ENCODE measurements around the gene NHS. TPM values are rescaled to one million over a fixed set of nuclear protein-coding genes. Genes with fewer than 3 reads are reported as not detected.
"Not testable (repeated sequence)": the region's sequence is repeated elsewhere in the genome, so short reads cannot be mapped to it uniquely, and the experiment has no call there.

The NHS gene
- total RNA-seq, 1 donor from 2014 or later: 7.3 TPM

DNA sequence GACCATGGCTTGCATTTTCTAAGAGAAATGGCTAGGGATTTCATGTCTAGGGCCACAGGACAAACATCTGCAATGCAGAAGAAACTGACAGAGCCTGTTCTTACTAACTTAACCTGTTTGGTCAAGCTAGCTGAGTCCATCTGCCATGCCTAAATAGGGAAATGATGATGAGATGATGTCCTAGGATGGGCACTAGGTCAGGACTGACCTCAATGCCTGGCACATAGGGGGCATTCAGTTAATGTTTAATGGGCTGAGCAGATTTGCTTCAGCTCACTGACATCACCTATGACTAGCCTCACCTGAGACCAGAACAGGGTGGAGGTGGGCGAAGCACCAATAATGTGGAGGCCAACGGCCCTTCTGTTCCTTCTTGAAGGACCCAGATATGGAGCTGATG is 188.1 kb downstream of the NHS start:
- H3K27me3 Mint-ChIP-seq: peaks cover 2% of the 10 kb centered on the region
- no peak overlapping the region for H3K27ac Mint-ChIP-seq
- H3K4me1 Mint-ChIP-seq: peaks cover 5% of the 10 kb centered on the region
- H3K9me3 Mint-ChIP-seq: no peaks in the 10 kb centered on the region
- intact Hi-C loops (cut with micrococcal nuclease): no loop called here
- no peak overlapping the region for H3K4me3 Mint-ChIP-seq
- no peak for DNase-seq
- no peaks in the 10 kb centered on the region for H3K36me3 Mint-ChIP-seq (ENCODE audit: low read depth)

DNA sequence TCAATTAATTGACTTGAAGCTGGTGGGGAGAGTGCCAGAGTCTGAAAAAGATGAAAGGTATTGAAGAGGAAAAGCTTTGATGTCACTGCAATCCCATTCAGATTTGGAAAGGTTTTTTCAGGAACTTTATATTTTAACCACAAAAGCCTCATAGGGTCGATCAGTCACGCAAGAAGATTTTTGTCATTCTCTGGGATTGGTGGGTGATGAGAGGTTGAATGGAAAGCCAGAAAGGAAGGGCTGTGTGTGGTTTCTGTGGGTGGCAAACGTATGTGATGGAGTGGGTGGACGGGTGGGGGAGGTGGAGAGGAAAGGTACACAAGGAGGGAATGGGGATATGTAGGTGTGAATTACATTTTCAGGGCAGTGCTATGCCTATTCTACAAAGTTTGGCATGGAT is 188.5 kb downstream of the NHS start:
- intact Hi-C loops (cut with micrococcal nuclease): no loop called here
- no peak overlapping the region for H3K27ac Mint-ChIP-seq

DNA sequence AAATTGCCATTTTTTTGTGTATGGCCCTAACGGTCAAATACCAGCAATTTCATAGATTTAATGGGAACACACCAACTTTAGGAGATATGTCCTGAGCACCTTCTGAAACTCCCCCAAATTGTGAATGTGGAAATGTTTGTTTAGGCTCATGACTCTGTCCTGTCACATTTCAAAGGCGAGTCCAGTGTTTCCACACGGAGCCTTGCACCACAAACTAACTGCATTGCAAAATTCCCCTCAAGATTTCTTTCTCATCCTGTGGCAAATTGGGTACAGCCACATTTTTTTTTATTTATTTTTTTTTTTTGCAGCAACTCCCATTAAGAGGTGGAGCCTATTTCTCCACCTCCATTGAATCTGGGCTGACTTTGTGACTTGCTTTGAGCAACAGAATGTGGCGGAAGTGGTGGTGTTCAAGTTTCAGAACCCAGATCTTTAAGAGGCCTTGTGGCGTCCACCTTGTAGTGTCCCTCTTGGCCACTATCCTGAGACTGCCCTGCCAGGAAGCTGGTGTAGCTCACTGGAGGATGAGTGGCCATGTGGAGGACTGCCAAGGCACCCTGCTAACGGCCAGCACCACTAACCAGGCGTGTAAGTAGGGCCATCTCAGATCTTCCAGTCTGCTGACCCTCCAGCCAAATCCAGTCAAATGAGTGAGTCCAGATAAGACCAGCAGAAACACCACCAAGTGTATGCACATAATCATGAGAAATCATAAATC is 189.8 kb downstream of the NHS start:
- DNase-seq: no peak
- H3K36me3 Mint-ChIP-seq (ENCODE audit: low read depth): no peaks in the 10 kb centered on the region
- no peaks in the 10 kb centered on the region for H3K9me3 Mint-ChIP-seq
- no peak overlapping the region for H3K4me3 Mint-ChIP-seq
- peaks cover 2% of the 10 kb centered on the region for H3K27me3 Mint-ChIP-seq
- intact Hi-C loops (cut with micrococcal nuclease): no loop called here
- H3K27ac Mint-ChIP-seq: no peak overlapping the region
- H3K4me1 Mint-ChIP-seq: peaks cover 5% of the 10 kb centered on the region

More for the DNA sequence above, 188.5 kb downstream of the NHS start:
- peaks cover 2% of the 10 kb centered on the region for H3K27me3 Mint-ChIP-seq
- no peak overlapping the region for H3K4me3 Mint-ChIP-seq
- no peaks in the 10 kb centered on the region for H3K9me3 Mint-ChIP-seq
- H3K36me3 Mint-ChIP-seq (ENCODE audit: low read depth): no peaks in the 10 kb centered on the region
- peaks cover 5% of the 10 kb centered on the region for H3K4me1 Mint-ChIP-seq
- no peak for DNase-seq

DNA sequence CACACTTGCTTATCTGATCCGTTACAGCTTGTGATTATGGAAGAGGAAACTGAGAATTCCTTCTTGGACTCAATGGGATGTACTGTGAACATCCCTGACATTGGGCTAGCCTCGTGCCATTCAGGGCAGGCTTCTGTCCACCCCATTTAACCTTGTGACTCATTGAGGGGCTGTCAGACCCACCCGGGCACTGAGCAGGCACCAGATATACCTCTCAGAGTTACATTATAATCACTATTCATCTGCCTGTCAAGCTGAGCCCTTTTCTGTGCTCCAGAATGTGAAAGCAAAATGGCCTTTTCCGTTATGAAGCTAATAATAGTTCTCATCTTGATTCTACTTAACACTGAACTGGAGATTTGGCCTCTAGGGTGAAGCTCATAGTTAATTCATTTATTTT is 191.7 kb downstream of the NHS start:
- DNase-seq: no peak
- no peaks in the 10 kb centered on the region for H3K36me3 Mint-ChIP-seq (ENCODE audit: low read depth)
- H3K4me1 Mint-ChIP-seq: peaks cover 5% of the 10 kb centered on the region
- intact Hi-C loops (cut with micrococcal nuclease): no loop called here
- H3K9me3 Mint-ChIP-seq: no peaks in the 10 kb centered on the region
- no peak overlapping the region for H3K27ac Mint-ChIP-seq
- peaks cover 2% of the 10 kb centered on the region for H3K27me3 Mint-ChIP-seq
- no peak overlapping the region for H3K4me3 Mint-ChIP-seq

DNA sequence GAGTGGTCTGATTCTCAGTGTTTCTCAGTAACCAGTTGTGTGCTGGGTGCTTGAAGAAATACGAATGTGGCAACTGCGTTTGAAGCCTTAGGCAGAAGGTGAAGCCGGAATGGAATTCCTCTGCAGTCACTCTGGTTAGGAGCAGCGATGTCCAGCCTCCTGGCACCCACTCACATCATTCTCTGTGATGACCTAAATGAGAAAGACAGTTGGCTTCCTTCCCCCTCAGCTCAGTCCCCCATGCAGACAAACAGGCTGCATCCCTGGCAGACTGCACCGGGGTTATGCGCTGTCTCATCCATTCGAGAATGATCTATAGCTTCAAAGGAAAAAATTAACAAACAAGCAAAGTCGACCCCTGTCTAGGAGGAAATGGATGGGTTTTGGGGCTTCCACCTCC is 192.2 kb downstream of the NHS start:
- Mint-ChIP-seq H3K9me3 (no peaks in the 10 kb centered on the region), H3K4me1 (peaks cover 5% of the 10 kb centered on the region), H3K36me3 (ENCODE audit: low read depth) (no peaks in the 10 kb centered on the region), H3K27ac (no peak overlapping the region), H3K27me3 (no peaks in the 10 kb centered on the region), H3K4me3 (no peak overlapping the region)
- intact Hi-C loops (cut with micrococcal nuclease): no loop called here
- no peak for DNase-seq

DNA sequence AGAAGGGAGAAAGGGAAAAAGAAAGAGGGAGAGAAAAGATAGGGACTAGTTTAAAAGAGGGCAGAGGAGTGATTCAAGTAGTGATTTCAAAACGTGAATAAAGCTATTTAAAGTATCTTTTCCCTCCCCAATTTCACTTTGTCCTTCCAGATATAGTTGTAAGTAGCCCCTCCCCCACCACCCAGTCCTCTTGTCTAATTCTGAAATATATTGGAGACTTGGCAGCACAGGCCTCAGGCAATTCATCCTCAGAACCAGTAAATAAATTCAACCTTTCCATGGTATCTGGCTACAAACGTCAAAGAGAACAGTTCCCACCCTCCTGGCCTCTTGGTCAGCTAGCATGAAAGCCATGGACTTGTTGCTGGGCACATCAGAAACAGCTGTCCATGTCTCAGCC is 192.8 kb downstream of the NHS start:
- no peak for DNase-seq
- H3K4me3 Mint-ChIP-seq: no peak overlapping the region
- H3K27me3 Mint-ChIP-seq: no peaks in the 10 kb centered on the region
- H3K4me1 Mint-ChIP-seq: peaks cover 5% of the 10 kb centered on the region
- no peaks in the 10 kb centered on the region for H3K36me3 Mint-ChIP-seq (ENCODE audit: low read depth)
- intact Hi-C loops (cut with micrococcal nuclease): no loop called here
- H3K9me3 Mint-ChIP-seq: no peaks in the 10 kb centered on the region
- H3K27ac Mint-ChIP-seq: no peak overlapping the region

DNA sequence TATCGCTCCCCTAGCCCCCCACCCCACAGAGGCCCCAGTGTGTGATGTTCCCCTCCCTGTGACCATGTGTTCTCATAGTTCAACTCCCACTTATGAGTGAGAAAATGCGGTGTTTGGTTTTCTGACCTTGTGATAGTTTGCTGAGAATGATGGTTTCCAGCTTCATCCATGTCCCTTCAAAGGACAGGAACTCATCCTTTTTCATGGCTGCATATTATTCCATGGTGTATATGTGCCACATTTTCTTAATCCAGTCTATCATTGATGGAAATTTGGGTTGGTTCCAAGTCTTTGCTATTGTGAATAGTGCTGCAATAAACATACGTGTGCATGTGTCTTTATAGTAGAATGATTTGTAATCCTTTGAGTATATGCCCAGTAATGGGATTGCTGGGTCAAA is 193.8 kb downstream of the NHS start:
- H3K36me3 Mint-ChIP-seq (ENCODE audit: low read depth); H3K27ac Mint-ChIP-seq; H3K27me3 Mint-ChIP-seq; DNase-seq; H3K4me3 Mint-ChIP-seq; H3K4me1 Mint-ChIP-seq; intact Hi-C loops (cut with micrococcal nuclease); H3K9me3 Mint-ChIP-seq: not testable (repeated sequence)

DNA sequence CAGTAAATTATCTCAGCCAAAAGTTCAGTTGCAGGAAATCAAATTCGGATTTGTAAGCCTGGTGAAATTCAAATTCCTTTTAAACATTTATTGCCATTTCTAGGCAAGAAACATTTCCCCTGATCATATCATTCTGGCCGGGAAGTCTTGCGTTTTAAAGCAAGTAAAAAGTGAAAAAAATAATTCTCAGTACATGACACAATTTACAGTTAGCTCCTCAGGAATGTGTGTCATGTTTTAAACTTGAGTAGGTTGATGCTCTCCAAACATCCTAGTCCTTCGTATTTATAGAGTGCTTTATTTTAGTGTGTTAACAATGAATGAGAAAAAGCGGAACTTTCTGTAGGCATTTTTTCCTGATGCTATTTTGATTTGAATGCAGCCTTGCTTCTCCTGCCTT is 204.0 kb downstream of the NHS start:
- Mint-ChIP-seq H3K27ac (no peak overlapping the region), H3K36me3 (ENCODE audit: low read depth) (no peaks in the 10 kb centered on the region), H3K9me3 (no peaks in the 10 kb centered on the region), H3K4me3 (no peak overlapping the region), H3K27me3 (peaks cover 9% of the 10 kb centered on the region), H3K4me1 (no peaks in the 10 kb centered on the region)
- intact Hi-C loops (cut with micrococcal nuclease): no loop called here
- DNase-seq: no peak

DNA sequence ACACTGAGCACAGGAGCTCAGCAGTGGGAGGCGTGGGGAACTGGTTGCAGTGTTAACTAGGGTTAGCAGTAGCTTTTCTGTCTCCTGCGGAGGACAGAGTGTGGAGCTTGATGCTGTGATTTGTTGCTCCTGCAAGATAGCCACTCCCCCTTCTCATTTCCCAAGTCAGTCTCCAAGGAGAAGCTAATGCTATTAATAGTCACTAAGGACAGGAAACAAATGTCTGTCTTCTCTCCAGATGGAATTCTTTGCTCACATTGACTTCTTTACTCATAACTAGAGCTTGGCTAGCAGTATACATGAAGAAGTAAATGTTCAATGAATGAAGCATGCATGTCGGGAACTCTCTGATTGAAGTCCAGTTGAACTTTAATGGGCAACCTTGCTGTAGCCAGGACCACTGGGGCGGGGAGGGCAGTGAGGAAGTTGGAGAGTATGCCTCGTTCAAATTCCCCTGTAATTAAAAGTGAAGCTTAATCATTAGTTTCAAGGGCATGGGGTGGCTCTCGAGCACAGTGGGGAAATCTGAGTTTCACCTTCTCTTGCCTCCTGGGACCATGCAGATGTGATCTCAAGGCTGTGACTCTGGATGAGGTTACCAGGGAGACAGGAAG is 205.6 kb downstream of the NHS start:
- Mint-ChIP-seq H3K27me3 (peaks cover 9% of the 10 kb centered on the region), H3K4me1 (no peaks in the 10 kb centered on the region), H3K9me3 (no peaks in the 10 kb centered on the region), H3K36me3 (ENCODE audit: low read depth) (no peaks in the 10 kb centered on the region), H3K4me3 (no peak overlapping the region), H3K27ac (no peak overlapping the region)
- DNase-seq: no peak
- intact Hi-C loops (cut with micrococcal nuclease): no loop called here

DNA sequence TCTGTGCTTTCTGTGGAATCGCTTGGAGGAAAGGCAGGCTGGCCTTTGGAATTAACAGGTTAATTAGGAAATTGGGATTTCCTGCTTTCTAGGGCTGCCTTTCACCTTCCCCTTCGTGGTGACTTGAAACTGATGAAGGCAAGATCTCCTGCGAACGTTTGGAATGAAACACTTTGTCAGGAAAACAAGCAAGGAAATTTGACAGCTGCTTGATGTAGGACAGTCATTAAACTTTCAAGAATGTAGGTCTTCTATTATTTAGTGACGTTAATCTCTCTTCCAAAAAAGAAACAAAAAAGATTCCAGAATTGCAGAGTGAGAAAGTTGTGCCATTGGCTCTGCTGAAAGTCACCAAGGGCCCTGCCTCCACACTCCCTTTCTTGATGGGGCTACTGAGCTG is 206.6 kb downstream of the NHS start:
- Mint-ChIP-seq H3K4me1 (no peaks in the 10 kb centered on the region), H3K4me3 (no peak overlapping the region), H3K27me3 (peaks cover 8% of the 10 kb centered on the region), H3K27ac (no peak overlapping the region), H3K9me3 (no peaks in the 10 kb centered on the region), H3K36me3 (ENCODE audit: low read depth) (no peaks in the 10 kb centered on the region)
- no peak for DNase-seq
- intact Hi-C loops (cut with micrococcal nuclease): no loop called here

DNA sequence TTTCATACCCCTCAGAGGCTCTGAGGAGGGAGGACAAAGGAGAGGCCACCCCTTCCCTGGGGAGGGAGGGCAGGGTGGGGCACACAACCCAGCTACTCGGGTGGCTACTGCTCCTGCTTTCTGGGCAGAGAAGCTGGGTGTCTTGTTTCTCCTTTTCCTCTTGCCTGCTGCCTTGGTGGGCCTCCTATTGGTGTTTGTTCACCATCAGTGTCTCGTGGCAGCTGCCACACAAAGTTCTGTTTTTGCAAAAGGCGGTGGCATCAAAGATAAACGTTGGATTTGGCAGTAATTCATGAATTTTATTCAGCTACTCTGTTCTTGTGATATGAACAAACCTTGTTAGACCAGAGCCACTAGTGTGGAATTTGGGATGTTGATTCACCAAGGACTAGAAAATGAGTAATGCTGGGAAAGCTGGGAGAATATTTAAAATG is 209.3 kb downstream of the NHS start:
- H3K9me3 Mint-ChIP-seq: no peaks in the 10 kb centered on the region
- no peak for DNase-seq
- H3K4me3 Mint-ChIP-seq: no peak overlapping the region
- no peaks in the 10 kb centered on the region for H3K4me1 Mint-ChIP-seq
- peaks cover 2% of the 10 kb centered on the region for H3K27me3 Mint-ChIP-seq
- no peak overlapping the region for H3K27ac Mint-ChIP-seq
- intact Hi-C loops (cut with micrococcal nuclease): no loop called here
- H3K36me3 Mint-ChIP-seq (ENCODE audit: low read depth): no peaks in the 10 kb centered on the region

DNA sequence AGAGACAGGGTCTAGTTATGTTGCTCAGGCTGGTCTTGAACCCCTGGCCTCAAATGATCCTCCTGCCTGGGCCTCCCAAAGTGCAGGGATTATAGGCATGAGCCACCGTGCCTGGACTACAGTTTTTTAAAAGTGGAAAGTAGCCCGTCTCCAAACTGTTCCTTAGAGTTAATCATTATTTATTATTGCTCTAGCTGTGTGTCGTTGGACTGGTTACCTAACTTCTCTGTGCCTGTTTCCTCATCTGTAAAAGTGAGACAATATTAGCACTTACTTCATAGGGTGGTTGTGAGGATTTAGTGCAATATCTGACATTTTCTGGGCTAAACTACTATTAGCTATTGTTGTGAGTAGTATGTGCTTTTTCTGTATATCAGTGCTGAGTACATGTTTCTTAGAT is 210.0 kb downstream of the NHS start:
- H3K4me3 Mint-ChIP-seq: no peak overlapping the region
- intact Hi-C loops (cut with micrococcal nuclease): no loop called here
- no peak for DNase-seq
- H3K27me3 Mint-ChIP-seq: peaks cover 2% of the 10 kb centered on the region
- H3K36me3 Mint-ChIP-seq (ENCODE audit: low read depth): no peaks in the 10 kb centered on the region
- no peaks in the 10 kb centered on the region for H3K9me3 Mint-ChIP-seq
- H3K27ac Mint-ChIP-seq: no peak overlapping the region
- no peaks in the 10 kb centered on the region for H3K4me1 Mint-ChIP-seq

DNA sequence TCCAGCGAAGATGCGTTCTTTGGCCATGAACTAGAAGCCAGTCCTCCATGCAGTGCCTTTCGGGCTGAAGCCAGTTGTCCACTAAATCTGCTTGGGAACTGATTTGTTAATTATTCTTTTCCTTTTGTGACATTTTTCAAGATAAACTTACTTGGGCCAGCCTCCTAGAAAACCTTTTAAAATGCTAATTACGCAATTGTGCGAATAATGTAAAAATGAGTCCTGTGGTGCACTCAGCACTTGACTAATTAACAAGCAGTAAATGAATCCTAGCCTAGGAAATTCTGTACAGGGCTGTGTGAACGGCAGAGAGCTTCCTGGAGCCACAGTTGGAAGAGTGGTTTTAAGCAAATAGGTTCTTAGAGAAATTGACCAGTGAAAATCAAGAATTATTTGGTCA is 212.4 kb downstream of the NHS start:
- Mint-ChIP-seq H3K36me3 (ENCODE audit: low read depth) (no peaks in the 10 kb centered on the region), H3K9me3 (no peaks in the 10 kb centered on the region), H3K4me3 (no peak overlapping the region), H3K27me3 (peaks cover 2% of the 10 kb centered on the region), H3K4me1 (peaks cover 10% of the 10 kb centered on the region), H3K27ac (no peak overlapping the region)
- DNase-seq: no peak
- intact Hi-C loops (cut with micrococcal nuclease): no loop called here

DNA sequence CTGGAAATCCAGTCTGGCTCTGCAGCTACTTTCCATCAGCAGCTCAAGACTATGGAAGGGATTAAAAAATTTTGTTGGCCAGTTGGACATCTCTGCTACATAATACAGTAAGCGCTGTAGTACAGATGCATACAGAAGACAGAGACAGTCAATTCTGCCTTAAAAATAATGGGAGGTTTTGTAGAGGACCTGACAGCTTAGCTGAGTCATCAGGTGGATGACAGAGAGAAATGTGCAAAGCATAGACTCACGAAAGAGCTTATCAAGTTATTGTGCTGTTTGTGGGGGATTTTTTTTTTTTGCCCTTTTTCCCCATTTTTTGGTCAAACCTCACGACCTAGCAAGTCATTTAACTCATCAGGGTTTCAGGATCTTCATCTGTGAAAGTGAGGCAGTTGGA is 213.3 kb downstream of the NHS start:
- peaks cover 10% of the 10 kb centered on the region for H3K4me1 Mint-ChIP-seq
- no peaks in the 10 kb centered on the region for H3K9me3 Mint-ChIP-seq
- intact Hi-C loops (cut with micrococcal nuclease): no loop called here

More for the DNA sequence above, 213.3 kb downstream of the NHS start:
- Mint-ChIP-seq H3K36me3 (ENCODE audit: low read depth) (no peaks in the 10 kb centered on the region), H3K4me3 (no peak overlapping the region), H3K27ac (no peak overlapping the region), H3K27me3 (peaks cover 2% of the 10 kb centered on the region)
- no peak for DNase-seq
